GM18499 (cell line): Measurements from ENCODE around the gene BPIFB2.

Experiments used
- ATAC-seq: cut with Tn5 transposase; IDR thresholded peaks from one replicate; pipeline ENCODE4 v1.9.1; 2021; ENCODE audit warnings: moderate number of reproducible peaks; ENCODE audit not compliant: insufficient read depth, unreplicated experiment

The BPIFB2 gene

DNA sequence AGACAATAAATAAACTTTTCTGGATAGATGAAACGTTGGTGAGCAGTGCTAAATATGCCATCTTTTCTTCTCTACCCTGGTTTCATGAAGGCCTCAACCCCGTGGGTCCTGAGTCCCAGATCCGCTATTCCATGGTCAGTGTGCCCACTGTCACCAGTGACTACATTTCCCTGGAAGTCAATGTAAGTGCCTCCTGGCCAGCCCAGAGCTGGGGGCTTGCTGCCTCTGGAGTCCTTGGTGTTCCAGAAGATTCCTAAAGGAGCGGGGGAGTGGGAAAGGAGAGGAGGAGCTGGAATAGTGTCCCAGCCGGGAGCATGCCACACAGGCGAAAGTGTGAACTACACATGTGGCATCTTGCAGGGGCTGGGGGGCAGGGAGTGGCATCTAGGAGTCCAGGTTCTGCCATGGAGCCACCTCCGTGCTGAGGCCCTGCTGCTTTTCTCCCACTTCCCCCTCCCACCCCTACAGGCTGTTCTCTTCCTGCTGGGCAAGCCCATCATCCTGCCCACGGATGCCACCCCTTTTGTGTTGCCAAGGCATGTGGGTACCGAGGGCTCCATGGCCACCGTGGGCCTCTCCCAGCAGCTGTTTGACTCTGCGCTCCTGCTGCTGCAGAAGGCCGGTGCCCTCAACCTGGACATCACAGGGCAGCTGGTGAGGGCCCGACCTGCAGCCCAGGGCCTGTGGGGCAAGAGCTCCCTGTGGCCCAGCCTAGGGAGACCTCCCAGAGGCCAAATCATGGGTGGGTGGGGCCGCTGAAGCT is 10.8 kb downstream of the BPIFB2 start:
- no peak for ATAC-seq

DNA sequence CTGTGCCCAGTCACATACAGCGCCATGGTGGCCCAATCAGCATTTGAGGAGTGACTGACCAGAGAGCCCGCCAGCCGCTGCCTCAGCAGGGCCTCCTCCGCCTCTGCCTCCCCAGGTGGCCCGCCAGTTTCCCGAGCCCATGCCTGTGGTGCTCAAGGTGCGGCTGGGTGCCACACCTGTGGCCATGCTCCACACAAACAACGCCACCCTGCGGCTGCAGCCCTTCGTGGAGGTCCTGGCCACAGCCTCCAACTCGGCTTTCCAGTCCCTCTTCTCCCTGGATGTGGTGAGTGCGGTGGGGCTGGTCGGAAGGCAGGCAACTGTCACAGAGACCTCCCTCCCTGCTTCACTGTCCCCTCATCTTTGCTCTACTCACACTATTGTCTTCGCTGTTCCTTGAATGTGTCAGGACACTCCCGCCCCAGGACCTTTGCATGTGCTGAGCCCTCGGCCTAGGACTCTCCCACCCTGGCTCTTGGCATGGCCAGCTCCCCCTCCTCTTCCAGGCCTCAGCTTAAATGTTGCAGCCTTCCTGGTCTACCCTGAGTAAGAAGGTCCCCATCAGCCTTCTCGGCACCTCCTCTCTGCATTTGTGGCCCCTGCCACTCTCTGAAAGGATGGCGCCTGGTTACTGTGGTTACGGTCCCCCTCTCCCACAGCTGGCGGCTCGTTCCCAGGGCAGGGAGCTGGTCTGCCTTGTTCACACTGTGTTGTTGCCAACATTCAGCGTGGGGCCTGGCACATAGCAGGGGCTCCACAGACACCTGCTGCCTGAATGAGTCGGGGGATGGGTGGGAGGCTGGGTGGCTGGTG is 12.2 kb downstream of the BPIFB2 start:
- ATAC-seq, result no peak

DNA sequence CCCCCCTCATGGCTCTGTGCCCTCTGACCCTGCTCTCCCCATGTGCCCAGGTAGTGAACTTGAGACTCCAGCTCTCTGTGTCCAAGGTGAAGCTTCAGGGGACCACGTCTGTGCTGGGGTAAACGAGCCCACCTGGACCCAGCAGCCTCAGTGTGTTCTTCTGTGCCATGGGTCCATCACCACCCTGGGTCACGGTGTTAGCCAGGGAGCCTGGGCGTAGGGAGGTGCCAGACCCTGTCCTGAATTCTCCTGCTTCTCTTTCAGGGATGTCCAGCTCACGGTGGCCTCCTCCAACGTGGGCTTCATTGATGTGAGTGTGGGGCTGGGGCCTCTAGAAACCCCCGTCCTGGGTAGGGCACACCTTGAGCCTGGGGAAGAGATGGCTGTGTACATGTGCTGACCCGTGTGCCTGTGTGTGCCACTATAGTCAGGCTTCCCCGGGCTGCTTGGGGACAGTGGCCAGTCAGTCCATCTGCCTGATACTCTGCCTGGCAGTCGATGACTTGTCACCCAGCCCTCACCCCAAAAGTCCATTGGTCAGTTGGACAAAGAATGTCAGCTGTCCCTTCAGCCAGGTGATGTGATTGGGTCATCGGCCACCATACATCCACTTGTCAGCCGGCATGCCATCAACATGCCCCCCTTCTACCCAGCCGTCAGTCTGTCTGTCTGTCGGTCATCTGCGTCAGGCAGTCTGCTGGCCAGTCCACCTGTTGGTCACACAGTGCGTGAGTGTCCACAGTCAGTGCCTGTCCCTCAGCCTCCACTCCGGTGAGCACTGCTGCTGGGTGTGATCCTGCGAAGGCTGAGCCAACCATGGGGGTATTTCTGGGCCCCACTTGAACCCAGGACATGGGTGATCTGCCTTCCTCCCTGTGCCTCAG is 13.0 kb downstream of the BPIFB2 start:
- no peak for ATAC-seq

DNA sequence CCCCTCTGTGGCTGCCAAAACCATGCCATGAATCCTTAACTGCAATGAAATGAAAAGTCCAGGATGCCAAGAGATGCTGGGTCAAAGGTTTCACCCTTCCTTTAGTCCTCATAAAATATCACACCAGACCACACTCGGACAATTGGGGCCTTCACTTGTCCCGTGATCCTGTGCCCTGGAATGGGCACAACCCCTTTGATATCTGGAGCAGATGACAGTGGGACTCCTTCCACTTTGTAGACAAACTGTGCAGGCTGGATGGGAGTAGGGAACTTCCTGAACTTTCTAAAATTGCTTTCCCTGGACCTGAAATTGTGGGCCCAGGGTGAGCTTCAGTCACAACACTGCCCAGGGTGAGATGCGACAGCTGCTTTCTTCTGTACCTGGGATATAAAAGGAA is 14.4 kb downstream of the BPIFB2 start:
- no peak for ATAC-seq

DNA sequence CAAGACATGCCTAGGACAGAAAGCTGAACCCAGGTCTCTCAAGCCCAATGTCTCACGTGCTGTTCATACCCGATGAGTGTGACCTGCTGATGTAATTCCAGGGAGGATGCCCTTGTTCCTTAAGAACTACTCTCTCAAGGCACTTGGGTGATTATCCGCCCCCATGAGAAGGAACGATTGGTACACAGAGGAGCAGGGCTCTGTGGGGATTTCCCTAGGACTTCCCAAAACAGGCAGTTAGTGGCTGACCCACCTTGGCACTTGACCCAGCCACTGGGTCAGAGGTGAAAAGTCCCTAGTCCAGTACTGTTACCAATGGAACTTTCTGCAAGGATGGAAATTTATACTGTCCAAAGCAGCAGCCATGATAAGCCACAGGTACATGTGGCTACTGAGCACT is 14.8 kb downstream of the BPIFB2 start:
- no peak for ATAC-seq

DNA sequence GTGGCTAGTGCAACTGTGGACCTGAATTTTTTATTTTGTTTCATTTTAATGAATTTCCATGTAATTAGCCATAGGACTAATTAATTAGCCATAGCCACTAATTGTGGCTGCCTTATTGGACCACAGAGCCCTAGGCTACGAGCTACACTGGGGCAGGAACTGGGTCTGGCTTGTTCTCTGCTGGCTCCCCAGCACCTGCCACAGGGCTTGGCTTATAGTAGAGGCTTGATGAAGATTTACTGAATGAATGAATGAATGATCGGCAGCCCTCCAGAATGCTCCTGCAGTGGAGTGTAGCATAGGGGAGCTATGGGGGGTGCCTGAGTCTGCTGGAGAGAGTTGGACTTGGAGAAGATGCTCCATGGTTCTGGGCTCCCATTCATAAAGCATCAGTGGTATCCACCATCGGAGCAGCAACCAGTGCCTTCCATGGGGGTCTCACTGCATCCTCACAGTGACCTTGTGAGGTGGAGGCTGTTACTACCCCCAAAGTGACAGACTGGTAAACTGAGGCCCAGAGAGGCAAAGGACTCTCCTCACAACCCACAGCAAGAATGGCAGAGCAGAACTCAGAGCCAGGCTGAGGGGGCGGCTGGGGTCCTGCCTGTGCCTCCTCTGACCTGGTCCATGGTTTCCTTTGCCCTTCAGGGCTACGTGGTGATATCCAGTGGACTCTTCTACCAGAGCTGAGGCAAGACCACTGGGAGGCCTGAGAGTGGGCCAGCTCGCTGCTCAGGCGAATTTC is 15.4 kb downstream of the BPIFB2 start:
- ATAC-seq, result no peak

DNA sequence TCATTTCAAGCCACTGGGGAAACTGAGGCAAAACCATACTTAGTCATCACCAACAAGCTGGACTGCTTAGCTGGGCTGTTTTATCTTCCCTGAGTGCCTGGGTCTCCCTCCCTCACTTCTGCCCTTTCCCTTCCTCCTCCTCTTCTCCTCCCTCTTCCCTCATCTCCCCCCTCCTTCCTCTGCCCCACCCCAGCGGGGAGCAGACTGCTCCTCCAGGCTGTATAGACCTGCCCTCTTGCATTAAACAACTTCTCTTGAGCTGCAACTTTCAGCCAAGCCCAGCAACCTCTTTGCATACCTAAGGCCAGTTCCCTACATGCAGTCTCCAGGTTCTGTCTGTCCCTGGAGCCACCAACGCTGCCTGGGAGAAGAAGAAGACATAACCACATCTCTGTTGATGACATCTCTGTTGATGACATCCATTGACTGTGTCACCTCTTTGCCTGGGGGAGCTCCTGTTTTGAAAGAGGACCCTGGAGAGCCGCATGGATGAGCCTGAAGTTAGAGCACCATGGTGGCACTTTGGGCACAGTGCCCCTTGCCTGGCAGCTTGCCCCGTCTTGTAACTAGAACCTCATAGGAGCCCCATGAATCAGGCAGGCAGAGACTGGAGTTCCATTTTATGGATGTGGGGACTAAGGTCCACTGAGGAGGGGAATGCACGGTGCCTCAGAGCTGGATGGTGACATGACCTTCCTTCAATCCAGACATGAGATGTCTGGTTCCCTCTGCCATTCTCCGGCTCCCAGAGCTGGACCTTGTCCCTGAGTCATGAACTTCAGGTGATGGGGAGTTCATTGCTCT is 16.1 kb downstream of the BPIFB2 start:
- ATAC-seq, result no peak

DNA sequence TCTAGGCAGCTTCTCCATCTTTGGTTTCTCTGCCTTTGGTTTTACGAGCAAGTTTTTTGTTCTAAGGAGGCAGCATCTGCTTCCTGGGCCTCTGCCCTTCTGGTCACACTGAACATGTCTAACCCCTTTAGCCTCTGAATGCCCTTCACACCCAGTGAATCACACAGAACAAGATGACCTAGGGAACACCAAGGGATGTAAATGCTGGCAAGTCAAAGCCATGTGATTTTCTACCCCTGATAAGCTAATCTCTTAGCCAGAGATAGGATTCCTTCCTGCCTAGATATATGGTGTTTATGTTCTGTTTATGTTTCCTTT is 16.7 kb downstream of the BPIFB2 start:
- no peak for ATAC-seq

DNA sequence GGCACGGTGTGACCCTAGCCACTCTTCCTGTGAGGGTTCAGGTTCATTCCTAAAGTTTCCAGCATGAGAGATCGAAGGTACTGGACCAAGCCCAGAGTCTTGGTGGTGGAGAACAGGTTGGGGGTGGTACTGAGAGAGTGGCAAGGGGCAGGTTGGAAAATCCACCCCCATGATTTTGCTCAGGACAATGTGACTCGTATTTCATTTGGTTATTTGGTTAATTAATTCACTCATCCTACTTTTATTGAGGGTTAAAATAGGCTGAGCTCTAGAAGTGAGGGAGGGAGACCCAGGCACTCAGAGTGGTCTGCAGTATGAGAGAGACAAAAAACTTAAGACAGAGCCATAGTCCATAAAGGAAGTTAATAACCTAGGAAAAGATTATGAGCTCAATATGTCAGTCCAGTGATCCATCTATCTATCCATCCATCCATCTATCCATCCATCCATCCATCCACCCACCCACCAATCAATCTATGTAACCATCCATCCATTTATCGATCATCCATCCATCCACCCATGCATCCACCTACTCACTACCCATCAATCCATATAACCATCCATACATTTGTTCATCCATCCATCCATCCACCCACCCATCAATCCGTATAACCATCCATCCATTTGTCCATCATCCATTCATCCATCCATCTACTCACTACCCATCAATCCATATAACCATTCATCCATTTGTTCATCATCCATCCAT is 17.3 kb downstream of the BPIFB2 start:
- no peak for ATAC-seq

DNA sequence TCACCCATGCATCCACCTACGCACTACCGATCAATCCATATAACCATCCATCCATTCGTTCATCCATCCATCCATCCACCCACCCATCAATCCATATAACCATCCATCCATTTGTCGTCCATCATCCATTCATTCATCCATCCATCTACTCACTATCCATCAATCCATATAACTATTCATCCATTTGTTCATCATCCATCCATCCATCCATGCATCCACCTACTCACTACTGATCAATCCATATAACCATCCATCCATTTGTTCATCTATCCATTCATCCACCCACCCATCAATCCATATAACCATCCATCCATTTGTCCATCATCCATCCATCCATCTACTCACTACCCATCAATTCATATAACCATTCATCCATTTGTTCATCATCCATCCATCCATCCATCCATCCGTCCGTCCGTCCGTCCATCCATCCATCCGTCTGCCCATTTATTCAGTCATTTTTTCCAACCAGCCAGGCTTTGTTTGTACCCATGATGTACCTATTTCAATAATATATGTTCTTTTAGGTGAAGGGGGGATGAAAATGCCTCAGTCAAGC is 17.9 kb downstream of the BPIFB2 start:
- no peak for ATAC-seq

DNA sequence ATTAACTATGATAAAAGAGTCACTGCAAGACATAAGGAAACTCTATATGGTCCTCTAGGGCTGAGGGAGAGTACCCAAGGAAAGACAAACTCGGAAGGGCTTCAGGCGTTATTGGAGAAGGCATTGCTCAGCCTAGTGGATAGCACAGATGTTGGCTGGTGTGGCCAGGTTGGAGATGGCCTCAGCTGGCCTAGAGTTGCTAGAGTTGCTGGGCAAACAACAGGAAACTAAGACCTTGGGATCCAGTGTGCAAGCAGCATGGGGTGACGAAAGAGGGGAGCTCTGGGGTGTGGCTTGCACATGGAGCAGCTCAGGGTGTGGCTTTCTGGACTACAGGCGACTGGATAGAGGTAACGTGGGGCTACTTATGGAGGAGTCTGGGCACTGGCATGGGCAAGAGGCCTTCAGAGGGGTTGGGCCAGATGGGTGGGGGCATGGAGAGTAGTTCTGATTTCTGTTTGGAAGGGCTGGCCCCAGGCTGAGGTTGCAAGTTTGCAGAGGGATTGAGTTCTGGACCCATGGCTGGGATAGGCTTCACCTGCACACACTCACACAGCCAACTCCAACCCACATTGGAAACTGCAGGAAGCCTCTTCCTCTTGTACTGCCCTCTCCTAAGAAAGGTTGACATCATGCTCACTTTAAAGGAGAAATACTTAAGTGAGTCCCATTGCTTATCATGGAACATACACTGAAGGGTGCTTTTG is 18.7 kb downstream of the BPIFB2 start:
- ATAC-seq, result no peak

DNA sequence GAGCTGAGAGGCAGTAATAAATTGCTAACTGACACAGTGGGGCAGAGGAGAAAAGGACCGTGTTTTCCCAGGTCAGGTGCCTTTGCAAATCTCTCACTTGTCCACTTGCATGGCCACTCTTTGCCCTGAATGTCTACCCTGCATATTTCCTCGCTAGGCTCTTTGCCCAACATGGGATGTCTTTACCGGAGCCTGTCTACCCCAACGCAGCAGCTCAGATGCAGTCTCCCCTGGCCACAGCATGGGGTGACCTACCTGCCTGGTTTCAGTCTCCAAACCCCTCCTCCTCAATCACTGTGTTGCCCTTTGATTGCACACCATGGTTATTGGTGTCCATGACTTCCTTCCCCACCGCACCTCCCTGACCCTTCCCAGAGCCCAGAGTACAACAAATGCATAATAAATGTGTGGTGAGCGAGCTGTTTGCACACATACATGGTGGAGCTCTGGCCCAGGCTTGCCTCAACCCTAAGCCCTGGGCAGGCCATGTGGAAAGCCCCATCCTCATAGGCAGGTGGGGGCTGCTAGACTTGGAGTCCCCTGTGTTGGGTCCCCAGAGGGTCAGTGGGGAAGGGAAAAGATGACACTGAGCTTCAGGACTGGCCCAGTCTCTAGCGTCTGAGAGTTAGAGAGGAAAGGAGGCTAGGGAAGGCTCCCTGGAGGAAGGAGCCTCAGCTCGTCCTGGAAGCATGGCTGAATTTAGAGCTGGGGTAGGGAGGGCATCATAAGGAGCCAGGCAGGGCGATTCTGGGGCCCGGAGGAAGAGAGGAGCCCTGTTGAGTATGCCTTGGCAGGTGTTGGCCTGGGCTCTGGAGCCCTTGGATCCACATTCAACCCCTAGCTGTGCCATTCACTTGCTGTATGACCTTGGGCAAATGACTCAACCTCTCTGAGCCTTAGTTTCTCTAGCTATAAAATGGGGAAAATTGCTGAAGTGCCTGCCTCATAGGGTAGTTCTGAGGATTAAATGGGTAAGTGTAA is 19.6 kb downstream of the BPIFB2 start:
- no peak for ATAC-seq

DNA sequence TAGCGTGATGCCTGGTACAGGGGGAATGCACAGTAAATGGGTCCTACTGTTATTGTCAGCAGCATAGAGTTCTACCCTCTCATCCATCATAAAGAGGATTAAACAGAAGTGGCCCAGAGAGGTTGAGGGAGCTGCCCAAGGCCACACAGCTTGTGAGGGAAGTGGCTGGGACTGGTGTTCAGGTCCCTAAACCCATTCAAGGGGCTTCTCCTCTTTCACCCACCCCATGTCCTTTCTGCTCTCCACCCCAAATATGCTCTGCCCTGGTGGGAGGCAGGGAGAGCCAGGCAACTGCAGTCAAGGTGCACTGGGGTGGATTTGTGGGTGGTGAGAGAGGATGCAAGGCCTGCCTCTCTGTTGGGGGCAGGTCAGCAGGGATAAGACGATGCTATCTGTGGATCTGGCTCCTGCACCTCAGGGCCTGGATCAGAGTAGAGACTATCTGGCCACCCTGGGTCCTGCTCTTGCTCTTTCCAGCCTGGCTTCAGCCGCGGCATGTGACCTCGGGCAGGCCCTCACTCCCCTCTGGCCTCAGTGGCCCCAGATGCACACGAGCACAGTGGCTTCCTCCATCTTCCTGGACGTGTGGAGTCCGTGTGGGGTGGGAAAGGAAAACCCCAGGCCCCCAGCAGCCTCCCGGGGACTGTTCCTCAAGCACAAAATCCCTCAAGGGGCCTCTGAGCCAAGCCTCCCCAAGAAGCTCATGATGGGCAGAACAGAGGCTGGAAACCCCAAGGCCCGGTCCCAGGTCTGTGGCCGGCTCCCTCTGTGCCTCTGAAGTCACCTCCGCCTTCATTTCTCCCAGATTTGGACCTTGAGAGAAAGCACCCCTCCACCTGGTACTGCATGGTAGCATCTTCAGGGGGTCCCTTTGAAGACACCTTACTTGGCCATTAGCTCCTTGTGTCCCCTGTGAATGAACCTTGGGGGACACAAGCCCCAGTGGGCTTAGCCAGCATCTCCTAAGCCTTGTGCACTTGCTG is 20.6 kb downstream of the BPIFB2 start:
- ATAC-seq, result no peak

DNA sequence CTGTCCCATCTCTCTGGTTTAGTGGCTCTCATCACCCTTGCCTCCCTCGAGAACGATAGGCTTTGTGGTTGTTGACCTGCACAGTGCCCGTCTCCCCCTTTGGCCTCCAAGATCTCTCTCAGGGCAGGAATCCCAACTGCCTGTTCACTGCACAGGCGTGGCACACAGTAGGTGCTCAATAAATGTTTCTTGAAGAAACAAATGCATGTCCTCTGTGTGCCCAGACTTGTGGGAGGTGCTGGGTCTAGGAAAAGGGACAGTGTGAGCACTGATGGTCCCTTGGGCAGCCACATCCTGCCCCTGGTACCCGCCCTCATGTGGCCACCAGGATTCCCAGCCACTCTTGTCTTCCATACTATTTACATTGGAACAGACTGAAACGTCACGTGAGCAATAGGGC is 21.4 kb downstream of the BPIFB2 start:
- no peak for ATAC-seq

DNA sequence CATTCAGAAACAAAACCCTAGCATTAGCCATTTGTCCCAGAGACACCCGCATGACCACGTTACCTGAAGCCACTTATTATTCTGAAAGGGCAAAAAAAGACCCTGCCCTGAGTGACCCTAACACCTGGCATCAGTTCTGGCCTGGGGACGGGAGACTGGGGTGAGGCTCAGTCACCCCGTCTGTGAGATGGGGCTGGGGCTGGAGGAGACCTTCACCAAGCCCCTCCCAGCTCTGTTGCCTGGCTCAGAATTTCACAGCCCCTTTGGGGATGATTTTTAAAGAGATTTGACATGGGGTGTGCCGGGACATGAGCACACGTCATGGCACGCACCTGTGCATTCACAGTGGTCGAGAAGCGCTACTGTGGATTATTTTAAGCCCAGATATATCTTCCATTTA is 22.6 kb downstream of the BPIFB2 start:
- ATAC-seq, result no peak

DNA sequence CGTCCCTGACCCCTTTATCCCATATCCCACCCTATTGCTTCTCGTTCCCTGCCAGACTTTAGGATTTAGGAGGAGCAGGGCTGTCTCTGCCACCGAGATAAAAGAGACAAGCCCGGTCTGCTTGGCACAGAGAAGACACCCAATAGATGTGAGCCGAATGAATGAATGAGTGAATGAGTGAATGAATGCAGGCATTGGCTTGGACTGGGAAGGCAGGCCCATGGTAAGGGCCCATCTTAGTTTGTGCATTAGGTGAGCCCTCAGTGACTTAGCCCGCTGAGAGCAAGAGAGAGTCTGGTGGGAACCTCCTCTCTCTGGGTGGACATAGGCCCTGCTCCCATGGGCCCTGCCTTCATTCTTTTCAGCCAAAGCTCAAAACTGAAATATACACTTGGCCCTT is 23.1 kb downstream of the BPIFB2 start:
- no peak for ATAC-seq
